ENCODE results near the gene KRI1. TPM values are rescaled to one million over a fixed set of nuclear protein-coding genes. Genes with fewer than 3 reads are reported as not detected.

The KRI1 gene
- total RNA-seq, 4 donors from 2014 or later: 13.7 to 23.9 (median 16.0) TPM

DNA sequence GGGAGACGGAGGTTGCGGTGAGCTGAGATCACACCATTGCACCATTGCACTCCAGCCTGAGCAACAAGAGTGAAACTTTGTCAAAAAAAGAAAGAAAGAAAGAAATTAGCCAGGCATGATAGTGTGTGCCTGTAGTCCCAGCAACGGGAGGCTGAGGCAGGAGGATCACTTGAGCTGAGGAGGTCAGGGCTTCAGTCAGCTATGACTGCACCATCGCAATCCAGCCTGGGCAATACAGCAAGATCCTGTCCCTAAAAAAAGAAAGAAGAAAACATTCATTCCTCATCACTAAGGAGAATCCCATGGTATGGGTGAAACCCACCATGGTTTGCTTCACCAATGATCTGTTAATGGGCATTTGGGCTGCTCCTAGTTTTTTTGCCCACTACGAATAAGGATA, 34.3 kb upstream of the KRI1 start:
- 96% methylated on average over 5 of the region's 5 CpGs for WGBS
- TF ChIP-seq, protein P1, sequence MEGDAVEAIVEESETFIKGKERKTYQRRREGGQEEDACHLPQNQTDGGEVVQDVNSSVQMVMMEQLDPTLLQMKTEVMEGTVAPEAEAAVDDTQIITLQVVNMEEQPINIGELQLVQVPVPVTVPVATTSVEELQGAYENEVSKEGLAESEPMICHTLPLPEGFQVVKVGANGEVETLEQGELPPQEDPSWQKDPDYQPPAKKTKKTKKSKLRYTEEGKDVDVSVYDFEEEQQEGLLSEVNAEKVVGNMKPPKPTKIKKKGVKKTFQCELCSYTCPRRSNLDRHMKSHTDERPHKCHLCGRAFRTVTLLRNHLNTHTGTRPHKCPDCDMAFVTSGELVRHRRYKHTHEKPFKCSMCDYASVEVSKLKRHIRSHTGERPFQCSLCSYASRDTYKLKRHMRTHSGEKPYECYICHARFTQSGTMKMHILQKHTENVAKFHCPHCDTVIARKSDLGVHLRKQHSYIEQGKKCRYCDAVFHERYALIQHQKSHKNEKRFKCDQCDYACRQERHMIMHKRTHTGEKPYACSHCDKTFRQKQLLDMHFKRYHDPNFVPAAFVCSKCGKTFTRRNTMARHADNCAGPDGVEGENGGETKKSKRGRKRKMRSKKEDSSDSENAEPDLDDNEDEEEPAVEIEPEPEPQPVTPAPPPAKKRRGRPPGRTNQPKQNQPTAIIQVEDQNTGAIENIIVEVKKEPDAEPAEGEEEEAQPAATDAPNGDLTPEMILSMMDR (IDR thresholded peaks at IDR 0.05): no peak
- no peak for TF ChIP-seq POLR2AphosphoS5 (IDR thresholded peaks at IDR 0.05)
- no peak for TF ChIP-seq POLR2A (IDR thresholded peaks at IDR 0.05; ENCODE audit: low read depth)
- no peak for TF ChIP-seq EP300 (IDR thresholded peaks at IDR 0.05)
- H3K36me3 ChIP-seq: no peaks in the 10 kb centered on the region

DNA sequence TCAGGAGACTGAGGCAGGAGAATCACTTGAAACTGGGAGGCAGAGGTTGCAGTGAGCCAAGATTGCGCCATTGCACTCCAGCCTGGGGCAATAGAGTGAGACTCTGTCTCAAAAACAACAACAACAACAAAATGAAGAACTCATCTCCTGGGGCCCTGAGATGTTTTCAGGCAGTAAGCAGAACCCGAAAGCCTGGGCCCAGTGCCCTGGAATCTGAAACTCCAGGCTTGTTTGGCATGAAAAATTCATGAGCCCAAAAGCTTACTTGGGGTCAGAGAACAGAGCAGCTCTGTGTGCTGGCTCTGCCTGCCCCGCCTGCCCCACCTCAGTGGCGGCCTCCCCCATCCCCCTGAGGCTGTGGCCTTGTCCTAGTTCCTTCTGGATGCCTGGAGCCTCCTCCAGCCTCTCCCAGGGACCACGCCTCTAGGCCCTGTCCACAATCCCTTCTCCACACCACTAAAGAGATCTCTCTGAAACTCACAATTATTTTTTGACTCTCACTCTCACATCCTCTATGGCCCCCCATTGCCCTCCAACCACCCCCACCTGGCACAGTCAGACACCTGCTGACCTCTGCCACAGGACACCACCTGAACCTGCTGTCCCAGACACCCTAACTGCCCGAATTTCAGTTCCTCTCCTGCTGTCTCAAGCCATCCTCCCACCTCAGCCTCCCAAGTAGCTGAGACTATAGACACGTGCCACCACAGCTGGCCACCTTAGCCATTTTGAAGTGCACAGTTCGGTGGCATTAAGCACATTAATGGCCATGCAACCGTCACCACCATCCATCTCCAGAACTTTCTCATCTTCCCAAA, 28.2 kb upstream of the KRI1 start:
- H3K4me1 ChIP-seq: peaks cover 0 to 23% (median 6%) of the 10 kb centered on the region in 4 donors
- peak overlapping the region; percentile 14 to 53 (median 20) for H3K27ac ChIP-seq (replicated peaks in 1 of 4)
- no peaks in the 10 kb centered on the region for H3K9me3 ChIP-seq
- H3K36me3 ChIP-seq: no peaks in the 10 kb centered on the region
- no peak overlapping the region for H3K4me3 ChIP-seq
- TF ChIP-seq POLR2A (IDR thresholded peaks at IDR 0.05; ENCODE audit: low read depth) (no peak), POLR2AphosphoS5 (IDR thresholded peaks at IDR 0.05) (no peak), EP300 (IDR thresholded peaks at IDR 0.05) (no peak)
- TF ChIP-seq, protein P1 (IDR thresholded peaks at IDR 0.05): no peak
- intact Hi-C loops (cut with DNase I): no loop called here
- peaks cover 0 to 45% (median 0%) of the 10 kb centered on the region in 4 donors for H3K27me3 ChIP-seq
- no peak for DNase-seq (ENCODE audit: extremely low spot score)
- WGBS: 82% methylated on average over 9 of the region's 9 CpGs

More for the DNA sequence above, 34.3 kb upstream of the KRI1 start:
- H3K9me3 ChIP-seq: no peaks in the 10 kb centered on the region
- H3K4me1 ChIP-seq: peaks cover 18 to 35% (median 24%) of the 10 kb centered on the region in 4 donors
- H3K4me3 ChIP-seq: no peak overlapping the region
- intact Hi-C loops (cut with DNase I): no loop called here
- peaks cover 0 to 27% (median 0%) of the 10 kb centered on the region in 4 donors for H3K27me3 ChIP-seq
- no peak for DNase-seq (ENCODE audit: extremely low spot score)
- no peak overlapping the region for H3K27ac ChIP-seq (replicated peaks in 1 of 4)

DNA sequence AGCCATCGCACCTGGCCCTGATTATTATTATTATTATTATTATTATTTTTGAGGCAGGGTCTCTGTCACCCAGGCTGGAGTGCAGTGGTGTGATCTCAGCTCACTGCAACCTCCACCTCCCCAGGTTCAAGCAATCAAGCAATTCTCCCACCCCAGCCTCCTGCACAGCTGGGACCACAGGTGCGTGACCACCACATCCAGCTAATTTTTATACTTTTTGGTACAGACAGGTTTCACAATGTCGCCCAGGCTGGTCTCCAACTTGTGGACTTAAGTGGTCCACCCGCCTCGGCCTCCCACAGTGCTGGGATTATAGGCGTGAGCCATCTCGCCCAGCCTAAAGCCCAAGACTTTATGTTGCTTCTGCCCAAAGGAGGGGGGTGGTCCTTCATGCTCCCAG, 27.3 kb upstream of the KRI1 start:
- DNase-seq (ENCODE audit: extremely low spot score): no peak
- intact Hi-C loops (cut with DNase I): no loop called here
- Histone ChIP-seq H3K36me3 (no peaks in the 10 kb centered on the region), H3K27ac (replicated peaks in 1 of 4) (peak overlapping the region in 3 of 4 donors; percentile 14 to 53 (median 27)), H3K4me1 (peaks cover 0 to 23% (median 6%) of the 10 kb centered on the region in 4 donors), H3K27me3 (peaks cover 0 to 51% (median 0%) of the 10 kb centered on the region in 4 donors), H3K9me3 (no peaks in the 10 kb centered on the region), H3K4me3 (no peak overlapping the region)
- TF ChIP-seq EP300 (IDR thresholded peaks at IDR 0.05) (no peak), POLR2AphosphoS5 (IDR thresholded peaks at IDR 0.05) (no peak), POLR2A (IDR thresholded peaks at IDR 0.05; ENCODE audit: low read depth) (no peak)
- TF ChIP-seq, protein P1 (IDR thresholded peaks at IDR 0.05): no peak
- 93% methylated on average over 7 of the region's 7 CpGs for WGBS

DNA sequence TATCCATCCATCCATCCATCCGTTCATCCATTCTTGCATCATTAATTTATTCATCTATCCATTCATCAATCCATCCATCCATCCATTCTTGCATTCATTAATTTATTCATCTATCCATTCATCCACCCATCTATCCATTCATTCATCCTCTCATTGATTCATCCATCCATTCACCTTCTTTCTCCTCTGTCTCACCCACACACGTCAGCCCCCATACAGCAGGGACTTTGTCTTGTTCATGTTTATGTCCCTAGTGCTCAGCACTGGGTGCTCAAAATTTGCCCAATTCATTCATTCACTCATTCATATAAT, 22.0 kb upstream of the KRI1 start:
- WGBS: 83% methylated on average over 2 of the region's 2 CpGs
- no peak for TF ChIP-seq POLR2AphosphoS5 (IDR thresholded peaks at IDR 0.05)
- TF ChIP-seq, protein P1 (IDR thresholded peaks at IDR 0.05): no peak
- no peak for TF ChIP-seq EP300 (IDR thresholded peaks at IDR 0.05)
- no peak for TF ChIP-seq POLR2A (IDR thresholded peaks at IDR 0.05; ENCODE audit: low read depth)
- Histone ChIP-seq H3K36me3 (no peaks in the 10 kb centered on the region), H3K9me3 (no peaks in the 10 kb centered on the region), H3K27me3 (peaks cover 0 to 55% (median 0%) of the 10 kb centered on the region in 4 donors), H3K4me3 (no peak overlapping the region), H3K27ac (replicated peaks in 1 of 4) (no peak overlapping the region), H3K4me1 (no peaks in the 10 kb centered on the region)
- no peak for DNase-seq (ENCODE audit: extremely low spot score)
- intact Hi-C loops (cut with DNase I): loop anchor here (10.0 kb wide), 1 partner anchor 117 kb away; the partner anchor contains the start of gene QTRT1

All from esophagus muscularis mucosa (tissue), 4 donors.